Measurements from ENCODE around the gene KATNAL1. TPM values are rescaled to one million over a fixed set of nuclear protein-coding genes. Genes with fewer than 3 reads are reported as not detected.

KATNAL1 gene
- total RNA-seq, 1 experiment from 2014 or later = 25.2 TPM

DNA sequence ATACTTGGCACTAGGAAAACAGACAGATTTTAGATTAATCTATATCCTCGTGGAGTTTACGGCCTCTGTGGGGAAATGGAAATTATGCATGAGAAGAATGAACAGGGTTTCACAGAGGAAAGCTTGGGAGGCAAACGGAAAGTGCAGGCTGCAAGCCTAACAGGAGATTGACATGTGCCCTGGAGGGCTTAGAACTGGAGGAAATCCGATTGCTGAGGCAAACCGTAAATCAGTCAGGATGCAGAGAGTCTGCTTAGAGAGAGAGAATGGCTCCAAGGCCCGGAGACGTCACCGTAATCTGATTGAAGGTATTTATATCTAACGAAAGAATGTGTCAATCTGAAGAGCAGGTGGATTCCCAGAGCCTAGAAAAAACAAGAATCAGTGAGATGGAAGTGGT lies 143.2 kb downstream of the KATNAL1 start:
- no peak for DNase-seq (ENCODE audit: low read depth)

DNA sequence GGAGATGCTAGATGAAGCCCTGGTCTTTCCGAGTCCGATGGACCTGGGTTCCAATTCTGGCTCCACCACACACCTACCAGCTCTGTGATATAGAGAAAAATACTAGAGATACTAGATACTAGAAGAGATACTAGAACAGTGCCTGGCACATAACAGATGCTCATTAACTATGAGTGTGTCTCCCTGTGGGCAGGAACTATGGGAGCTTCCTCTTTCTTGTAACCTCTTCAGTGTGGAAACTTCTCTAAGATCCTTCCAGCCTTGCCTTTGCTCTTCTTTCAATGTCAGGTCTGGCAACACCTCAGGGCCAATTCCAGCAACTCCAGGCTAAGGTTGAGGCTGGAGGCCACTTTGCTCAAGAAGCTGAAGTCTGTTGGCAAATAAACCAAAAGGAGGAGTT lies 143.9 kb downstream of the KATNAL1 start:
- no peak for DNase-seq (ENCODE audit: low read depth)

DNA sequence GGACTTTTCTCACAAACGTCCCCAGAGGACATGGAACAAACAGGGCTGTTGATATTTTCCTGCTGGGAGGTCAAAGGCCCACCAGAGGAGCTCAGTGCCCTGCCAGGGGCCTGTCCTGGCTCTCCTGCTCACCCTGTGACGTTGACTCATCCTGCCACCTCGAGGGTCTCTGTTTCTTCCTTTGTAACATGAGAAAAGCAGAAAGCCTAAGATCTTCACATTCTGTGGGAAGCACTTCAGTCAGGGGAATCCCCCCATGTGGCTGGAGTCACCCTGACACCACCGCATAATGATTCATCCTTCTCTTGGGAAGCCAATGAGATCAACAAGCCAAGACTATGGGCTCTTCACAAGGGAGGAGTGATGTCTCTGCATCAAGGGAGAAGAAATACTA lies 147.9 kb downstream of the KATNAL1 start:
- DNase-seq (ENCODE audit: low read depth) = peak; percentile 94

DNA sequence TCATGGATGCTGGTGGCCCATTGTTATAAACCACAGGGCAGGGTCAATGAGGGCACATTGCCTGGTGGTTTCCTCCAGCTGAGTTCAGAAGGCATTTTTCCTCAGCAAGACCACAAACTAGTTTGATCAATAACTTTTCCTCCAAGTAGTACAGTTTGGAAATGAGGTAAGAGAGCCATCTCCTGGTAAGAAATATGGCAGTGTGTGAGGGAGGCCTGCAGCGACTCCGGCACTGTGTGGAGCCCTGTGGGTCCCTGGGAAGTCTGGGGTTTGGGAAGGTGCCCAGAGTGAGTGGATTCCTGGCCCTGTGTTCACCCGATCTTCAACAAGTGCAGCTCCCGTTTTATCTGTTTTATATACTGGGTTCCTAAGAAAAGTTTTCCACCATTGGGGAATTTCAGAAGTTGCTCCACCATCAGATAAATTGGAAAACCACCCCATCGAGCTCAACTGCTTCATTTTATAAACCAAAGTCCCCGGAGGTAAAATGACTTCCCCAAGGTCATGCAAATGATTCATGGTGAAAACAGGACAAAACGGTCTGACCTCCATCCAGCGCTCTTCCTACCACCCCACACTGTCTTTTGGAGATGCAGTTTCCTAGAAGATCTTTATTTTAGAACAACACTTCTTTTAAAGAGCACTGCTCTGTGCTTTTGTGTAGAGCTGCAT lies 148.4 kb downstream of the KATNAL1 start:
- DNase-seq (ENCODE audit: low read depth) = peak; percentile 89

DNA sequence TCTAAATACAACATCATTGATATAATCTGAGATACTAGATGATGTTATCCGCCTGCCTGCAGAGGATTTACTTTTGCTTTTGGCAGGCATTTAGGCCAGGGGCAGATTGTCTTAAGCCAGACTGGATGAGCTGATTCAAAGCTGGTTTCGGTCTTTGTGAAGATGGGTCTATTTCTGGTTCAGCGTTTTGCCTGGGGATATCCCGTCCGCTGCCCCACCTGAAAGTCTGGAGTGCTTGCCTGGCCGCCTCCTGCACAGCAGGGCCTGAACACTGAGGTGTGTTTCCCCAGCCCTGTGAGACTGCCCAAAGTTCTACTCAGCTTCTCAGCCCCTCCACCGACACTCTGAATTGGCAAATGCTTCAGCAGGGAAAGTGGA lies 149.7 kb downstream of the KATNAL1 start:
- no peak for DNase-seq (ENCODE audit: low read depth)

DNA sequence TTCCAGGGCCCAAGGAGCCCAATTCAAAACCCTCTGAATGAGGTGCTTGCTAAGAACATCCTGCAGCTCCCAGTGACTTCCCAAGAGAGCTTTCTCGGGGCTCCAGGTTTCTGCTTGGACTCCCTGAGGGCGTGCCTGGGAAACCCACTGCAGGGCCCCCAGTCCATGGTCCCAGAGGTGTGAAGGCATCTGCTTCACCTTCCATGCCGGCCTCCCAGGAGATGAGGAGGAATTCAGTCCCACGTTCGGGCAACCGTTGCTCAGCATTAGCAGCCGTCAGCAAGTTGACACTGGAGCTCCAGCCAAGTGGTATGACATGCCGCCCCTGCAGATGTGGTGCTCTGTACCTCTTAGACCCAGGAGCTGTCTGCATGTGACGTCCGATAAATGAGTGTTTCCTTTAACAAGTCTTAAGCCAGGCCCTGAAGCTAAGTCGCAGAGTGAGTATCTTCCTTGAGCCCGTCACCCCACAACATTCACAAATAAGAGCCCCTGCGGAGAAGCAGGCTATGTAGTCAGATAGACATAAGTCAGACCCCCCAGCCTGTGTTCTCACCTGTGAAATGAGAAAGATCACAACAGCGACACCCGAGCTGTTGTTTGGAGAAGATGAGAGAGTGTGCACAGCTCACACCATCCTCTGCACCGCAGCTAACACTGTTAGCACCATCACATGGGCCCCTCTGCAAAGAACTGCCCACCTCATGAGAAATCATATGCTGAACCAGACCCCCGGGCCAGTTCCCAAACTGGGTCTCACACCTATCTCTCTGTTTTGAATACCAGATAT lies 150.3 kb downstream of the KATNAL1 start:
- DNase-seq (ENCODE audit: low read depth) = no peak

DNA sequence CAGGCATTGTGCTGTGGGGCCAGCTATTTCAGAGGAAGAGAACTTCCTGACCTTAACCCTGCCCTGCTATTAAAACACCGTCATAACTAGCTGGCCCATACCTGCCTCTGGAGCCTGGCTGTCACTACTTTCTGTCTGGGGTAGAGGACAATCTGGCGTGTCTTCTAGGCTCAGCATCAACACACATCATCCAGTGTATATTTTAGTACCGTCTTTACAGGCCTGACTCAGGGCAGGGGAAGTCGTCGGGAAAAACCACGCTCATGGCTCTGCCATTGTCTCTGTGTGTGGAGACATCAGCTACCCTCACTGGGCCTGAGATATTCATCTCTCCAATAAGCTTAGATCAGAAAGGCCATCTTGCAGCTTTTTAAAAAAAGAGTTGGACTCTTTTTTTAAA lies 151.1 kb downstream of the KATNAL1 start:
- DNase-seq (ENCODE audit: low read depth) = no peak

DNA sequence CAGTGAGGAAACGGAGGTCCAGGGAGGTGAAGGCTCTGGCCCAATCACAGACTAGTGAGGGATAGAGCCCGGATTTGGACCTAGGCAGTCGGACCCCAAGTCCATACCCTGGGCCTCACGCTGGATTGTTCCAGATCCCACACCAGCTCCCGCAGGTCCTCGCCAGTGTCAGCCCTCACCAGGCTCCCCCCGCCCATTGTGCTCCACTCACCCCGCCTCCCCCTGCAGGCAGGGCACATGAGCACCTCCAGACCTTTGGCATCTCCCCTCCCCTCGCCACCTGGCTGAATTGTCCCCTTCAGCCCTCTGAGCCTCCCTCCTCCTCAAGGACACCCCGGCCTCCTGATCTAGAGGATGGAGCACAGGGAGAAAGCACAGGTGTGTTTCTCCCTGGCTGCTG lies 152.4 kb downstream of the KATNAL1 start:
- no peak for DNase-seq (ENCODE audit: low read depth)

DNA sequence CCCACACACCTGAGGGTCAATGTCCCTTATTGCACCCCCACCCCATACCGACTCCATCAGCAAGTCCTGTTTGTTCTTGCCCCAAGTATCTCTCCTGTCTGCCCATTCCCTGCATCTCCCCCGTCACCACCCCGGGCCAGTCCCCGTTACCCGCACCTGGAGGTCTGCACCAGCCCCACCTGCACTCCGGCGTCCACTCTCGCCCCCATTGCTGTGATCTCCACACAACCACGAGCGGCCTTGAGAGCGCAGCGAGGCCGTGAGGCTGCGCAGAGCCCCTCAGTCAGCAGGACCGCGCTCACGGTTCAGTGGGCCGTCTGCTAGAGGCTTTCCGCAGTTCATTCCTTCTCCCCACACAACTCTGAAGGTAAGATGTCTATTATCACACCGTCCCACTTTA lies 152.8 kb downstream of the KATNAL1 start:
- DNase-seq (ENCODE audit: low read depth) = no peak

DNA sequence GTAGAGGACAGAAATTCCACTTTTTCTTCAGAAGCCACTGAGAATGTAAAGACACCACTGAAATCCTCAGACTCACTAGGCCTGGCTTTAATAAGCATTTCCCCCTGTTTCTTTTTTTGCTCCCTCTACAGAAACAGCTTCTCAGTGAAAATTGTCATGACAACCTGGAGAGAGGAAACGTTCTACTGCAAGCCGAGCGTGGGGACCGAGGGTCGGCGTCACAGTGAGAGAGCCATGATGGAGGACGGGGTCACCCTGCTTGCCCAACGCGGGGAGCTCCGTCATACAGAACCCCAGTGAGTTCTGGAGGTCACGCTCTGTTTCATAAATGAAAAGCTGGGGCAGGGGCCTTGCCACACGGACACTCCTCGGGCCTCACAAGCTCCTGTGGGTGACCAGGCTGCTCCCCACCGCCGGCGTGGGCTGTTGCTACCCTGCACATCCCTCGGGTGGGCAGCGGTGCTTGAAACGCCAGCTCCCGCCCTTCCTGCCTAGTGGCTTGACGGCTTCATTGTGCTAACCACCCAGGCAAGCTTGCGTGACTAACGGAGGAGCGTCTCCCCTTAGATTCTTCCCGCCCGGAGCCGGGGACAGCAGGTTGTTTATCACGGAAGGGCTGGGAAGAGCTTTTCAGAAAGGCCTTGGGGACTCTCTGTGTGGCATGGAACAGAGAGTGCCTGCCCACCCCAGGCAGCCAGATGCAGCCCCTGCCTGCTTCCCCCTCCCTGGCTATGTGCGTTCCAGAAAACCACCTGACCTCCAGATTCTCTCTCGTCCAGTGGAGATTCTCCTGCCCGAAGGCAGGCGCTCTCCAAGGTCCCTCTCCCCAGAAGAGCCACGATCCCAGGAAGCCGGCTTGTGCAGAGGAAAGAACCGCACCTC lies 153.6 kb downstream of the KATNAL1 start:
- peak; percentile 18 for DNase-seq (ENCODE audit: low read depth)

Other genes with a start within 250 kb of the KATNAL1 start
- gene UBE2L5, start 114.9 kb upstream of the KATNAL1 start, total RNA-seq (2014; rRNA removed; shearing (Covaris generic)) = not detected in 2 replicates
- 608 and 737 TPM in 2 replicates for gene HMGB1, start 158.4 kb upstream of the KATNAL1 start, total RNA-seq (2014; rRNA removed; shearing (Covaris generic))

All from RPMI7951 (cell line).